Caco-2 (cell line): ENCODE data around the gene SARS2. TPM values are rescaled to one million over a fixed set of nuclear protein-coding genes. Genes with fewer than 3 reads are reported as not detected.

Experiments
- BruUV-seq: library from RNA; stranded (reverse); fragments of 400-500 nt; replicated peaks from 2 replicates; lab custom pipeline; 2021; lab: Mats Ljungman, UMichigan
- CTCF ChIA-PET: fragments of 300-600 bp; sonication (Branson Sonifier 250); formaldehyde crosslinking; loops from one replicate; lab custom pipeline; 2022; ENCODE audit warnings: antibody characterized with exemption; lab: Charles Lee
- POLR2A ChIA-PET: fragments of 300-600 bp; sonication (Branson Sonifier 250); formaldehyde crosslinking; loops from one replicate; lab custom pipeline; 2022; ENCODE audit warnings: antibody characterized with exemption; lab: Charles Lee
- DNase-seq, 2 experiments: peaks; one replicate each; pipeline versions ENCODE4 v3.0.0 to v3.0.0-alpha.2; 2020 to 2022
- H3K27me3 ChIP-seq: replicated peaks from 2 replicates; pipeline ENCODE4 v1.6.0; 2011; ENCODE audit warnings: low read length; ENCODE audit not compliant: control insufficient read depth, insufficient read depth
- H3K36me3 ChIP-seq: 2 replicates; pipeline ENCODE4 v1.5.1; 2011; ENCODE audit warnings: low read length; ENCODE audit not compliant: control insufficient read depth, insufficient read depth
- H3K4me1 ChIP-seq: fragments of 250-450 bp; sonication (Bioruptor Pico); 2 replicates; pipeline ENCODE4 v1.5.1; 2020; ENCODE audit warnings: mild to moderate bottlenecking
- H3K4me3 ChIP-seq: 2 replicates; pipeline ENCODE4 v1.5.1; 2011; ENCODE audit warnings: low read depth, mild to moderate bottlenecking, control low read depth, low read length
- H3K9me3 ChIP-seq: fragments of 250-450 bp; sonication (Bioruptor Pico); 2 replicates; pipeline ENCODE4 v1.5.1; 2020; ENCODE audit warnings: mild to moderate bottlenecking, moderate library complexity
- H3K27ac Mint-ChIP-seq: one replicate; pipeline ENCODE4 v1.8.0; 2022; ENCODE audit warnings: mixed read lengths; ENCODE audit not compliant: unreplicated experiment
- H3K27me3 Mint-ChIP-seq: one replicate; pipeline ENCODE4 v1.8.0; 2022; ENCODE audit warnings: mixed read lengths; ENCODE audit not compliant: insufficient read depth, unreplicated experiment
- H3K36me3 Mint-ChIP-seq: one replicate; pipeline ENCODE4 v1.8.0; 2022; ENCODE audit warnings: mild to moderate bottlenecking, mixed read lengths; ENCODE audit not compliant: insufficient read depth, unreplicated experiment
- H3K4me1 Mint-ChIP-seq: one replicate; pipeline ENCODE4 v1.8.0; 2022; ENCODE audit warnings: low read depth, mixed read lengths; ENCODE audit not compliant: unreplicated experiment
- H3K4me3 Mint-ChIP-seq: one replicate; pipeline ENCODE4 v1.8.0; 2022; ENCODE audit warnings: mild to moderate bottlenecking, moderate library complexity, mixed read lengths; ENCODE audit not compliant: unreplicated experiment
- H3K9me3 Mint-ChIP-seq: one replicate; pipeline ENCODE4 v1.8.0; 2022; ENCODE audit warnings: mixed read lengths; ENCODE audit not compliant: unreplicated experiment
- CTCF ChIP-seq, 2 experiments: fragments of 200-600 bp in 1 of 2; IDR thresholded peaks; 1 replicate in 1 of 2; 2 replicates in 1 of 2; pipeline versions ENCODE4 v1.5.1 to v1.8.0; 2011 to 2022; ENCODE audit warnings: antibody characterized with exemption in 1 of 2, control low read depth in 1 of 2, inconsistent platforms in 1 of 2, low read depth in 1 of 2, low read length in 1 of 2, mild to moderate bottlenecking in 1 of 2, moderate library complexity in 1 of 2; ENCODE audit not compliant: insufficient read depth in 1 of 2, severe bottlenecking in 1 of 2, unreplicated experiment in 1 of 2
- intact Hi-C: fragments of 100-400 bp; cut with micrococcal nuclease; formaldehyde crosslinking; loops from one replicate; pipeline ENCODE4 v1.10.0; 2022; ENCODE audit not compliant: unreplicated experiment
- total RNA-seq: library from RNA; stranded (reverse); gene quantifications from 2 replicates; pipeline ENCODE4 v1.2.3, GENCODE V29; 2022

Gene SARS2
- total RNA-seq, 1 experiment from 2014 or later = 66.6 TPM

DNA sequence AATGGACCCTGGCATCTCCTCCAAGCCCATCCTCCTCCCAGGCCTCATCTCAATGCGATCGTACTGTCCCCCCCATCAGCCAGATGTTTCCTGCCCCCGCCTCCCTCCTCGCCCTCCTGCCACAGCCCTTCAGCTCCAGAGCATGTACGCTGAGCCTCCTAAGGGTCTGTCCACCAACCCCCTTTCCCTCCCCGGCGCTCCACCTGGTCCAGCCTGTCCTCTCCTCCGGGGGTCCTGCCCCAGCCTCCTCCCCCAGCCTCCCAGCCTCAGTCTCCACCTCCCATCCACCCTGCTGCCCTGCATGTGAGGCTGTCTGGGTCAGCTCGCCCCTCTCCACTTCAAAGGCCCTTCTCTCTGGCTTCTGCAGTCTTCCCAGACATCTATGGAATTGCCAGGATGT, 35.6 kb downstream of the SARS2 start:
- no peak for TF ChIP-seq CTCF (IDR thresholded peaks at IDR 0.05; ENCODE audit: insufficient read depth in 1 of 2, low read depth in 1 of 2, low read length in 1 of 2, severe bottlenecking in 1 of 2, unreplicated experiment in 1 of 2)
- no peak for DNase-seq
- H3K4me1 ChIP-seq = 0 out of 2 replicates have a peak, but pooled peaks cover 6% of the 10 kb centered on the region
- POLR2A ChIA-PET = no interaction called here
- Mint-ChIP-seq H3K36me3 (peaks cover 24% of the 10 kb centered on the region), H3K4me3 (no peak overlapping the region), H3K9me3 (no peaks in the 10 kb centered on the region), H3K4me1 (peaks cover 11% of the 10 kb centered on the region), H3K27ac (peak overlapping the region; percentile 6), H3K27me3 (no peaks in the 10 kb centered on the region)
- H3K9me3 ChIP-seq = no peaks in the 10 kb centered on the region
- no peaks in the 10 kb centered on the region for H3K27me3 ChIP-seq
- intact Hi-C loops = no loop called here
- no peak overlapping the region for H3K4me3 ChIP-seq
- CTCF ChIA-PET = no interaction called here
- H3K36me3 ChIP-seq = no peaks in the 10 kb centered on the region
- BruUV-seq = no TSS peak

DNA sequence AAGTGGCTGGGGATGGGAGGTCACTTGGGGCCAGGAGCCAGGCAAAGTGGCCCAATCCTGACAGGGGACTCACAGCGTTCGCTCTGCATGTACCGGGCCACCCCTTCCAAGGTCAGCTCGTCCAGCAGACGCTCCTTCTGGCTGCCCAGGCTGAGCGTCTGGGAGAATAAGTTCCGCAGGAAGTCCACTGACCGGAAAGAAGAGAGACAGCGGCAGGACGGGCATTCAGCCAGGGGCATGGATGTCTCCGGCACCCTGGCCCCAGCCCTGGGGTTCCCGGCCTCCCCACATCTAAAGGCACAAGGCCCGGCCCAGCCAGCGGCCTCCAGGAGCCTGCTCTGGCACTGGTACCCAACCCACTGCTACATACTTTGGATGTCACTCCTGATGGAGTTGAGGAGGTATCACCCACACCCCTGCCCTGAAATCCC, 37.2 kb downstream of the SARS2 start:
- Histone ChIP-seq H3K9me3 (no peaks in the 10 kb centered on the region), H3K36me3 (peaks cover 2% of the 10 kb centered on the region), H3K4me3 (no peak overlapping the region), H3K27me3 (no peaks in the 10 kb centered on the region), H3K4me1 (0 out of 2 replicates have a peak, but pooled peaks cover 2% of the 10 kb centered on the region)
- H3K4me3 Mint-ChIP-seq = no peak overlapping the region
- no peaks in the 10 kb centered on the region for H3K9me3 Mint-ChIP-seq
- H3K36me3 Mint-ChIP-seq = peaks cover 11% of the 10 kb centered on the region
- BruUV-seq = no TSS peak
- no peak for DNase-seq
- H3K27me3 Mint-ChIP-seq = no peaks in the 10 kb centered on the region
- intact Hi-C loops = no loop called here
- H3K4me1 Mint-ChIP-seq = peaks cover 3% of the 10 kb centered on the region
- ChIA-PET POLR2A (no interaction called here), CTCF (interaction anchor here (0.7 kb wide), 1 partner anchor 37 kb away, joined by 3 read pairs; the partner anchor contains the start of genes MRPS12 and SARS2)
- TF ChIP-seq CTCF (IDR thresholded peaks at IDR 0.05; ENCODE audit: insufficient read depth in 1 of 2, low read depth in 1 of 2, low read length in 1 of 2, severe bottlenecking in 1 of 2, unreplicated experiment in 1 of 2) = no peak
- H3K27ac Mint-ChIP-seq = no peak overlapping the region

- DNase-seq = no peak
- Mint-ChIP-seq H3K27ac (no peak overlapping the region), H3K4me3 (no peak overlapping the region), H3K9me3 (no peaks in the 10 kb centered on the region), H3K27me3 (no peaks in the 10 kb centered on the region), H3K4me1 (no peaks in the 10 kb centered on the region), H3K36me3 (peaks cover 11% of the 10 kb centered on the region)
- BruUV-seq = no TSS peak
- H3K4me3 ChIP-seq = no peak overlapping the region
- intact Hi-C loops = no loop called here
- peaks cover 2% of the 10 kb centered on the region for H3K36me3 ChIP-seq
- no peaks in the 10 kb centered on the region for H3K4me1 ChIP-seq
- ChIA-PET CTCF (interaction anchor here (0.7 kb wide), 1 partner anchor 38 kb away, joined by 3 read pairs; the partner anchor contains the start of genes MRPS12 and SARS2), POLR2A (no interaction called here)
- H3K27me3 ChIP-seq = no peaks in the 10 kb centered on the region
- no peaks in the 10 kb centered on the region for H3K9me3 ChIP-seq
- TF ChIP-seq CTCF (IDR thresholded peaks at IDR 0.05; ENCODE audit: insufficient read depth in 1 of 2, low read depth in 1 of 2, low read length in 1 of 2, severe bottlenecking in 1 of 2, unreplicated experiment in 1 of 2) = no peak
Observed at GRCh38 chr19:38892841-38893240, 37.7 kb downstream of the SARS2 start.
